WTC11 (cell line): ENCODE measurements around the gene KLC1. TPM values are rescaled to one million over a fixed set of nuclear protein-coding genes. Genes with fewer than 3 reads are reported as not detected.

Experiments used
- ATAC-seq: fragments of 200-7000 bp; cut with Tn5 transposase; 2 replicates; pipeline ENCODE4 v1.10.0; 2021; ENCODE audit warnings: mild to moderate bottlenecking, moderate library complexity
- CTCF ChIA-PET: fragments of 300-600 bp; sonication (Branson Sonifier 250); formaldehyde crosslinking; loops from one replicate; lab custom pipeline; 2021; ENCODE audit warnings: antibody characterized with exemption; lab: Charles Lee
- POLR2A ChIA-PET: fragments of 350-600 bp; sonication (Branson Sonifier 250); formaldehyde crosslinking; loops from one replicate; lab custom pipeline; 2021; ENCODE audit warnings: antibody characterized with exemption; lab: Charles Lee
- DNase-seq: peaks from one replicate; pipeline ENCODE4 v3.0.0; 2021; ENCODE audit warnings: low spot score
- H3K27ac Mint-ChIP-seq: 2 replicates; pipeline ENCODE4 v1.8.0; 2021; ENCODE audit warnings: mixed read lengths
- H3K27me3 Mint-ChIP-seq: 2 replicates; pipeline ENCODE4 v1.8.0; 2021; ENCODE audit warnings: low read depth, mild to moderate bottlenecking, moderate library complexity, mixed read lengths
- H3K36me3 Mint-ChIP-seq: 2 replicates; pipeline ENCODE4 v1.8.0; 2021; ENCODE audit warnings: mixed read lengths
- H3K4me1 Mint-ChIP-seq: 2 replicates; pipeline ENCODE4 v1.8.0; 2022; ENCODE audit warnings: mixed read lengths
- H3K4me3 Mint-ChIP-seq: 2 replicates; pipeline ENCODE4 v1.8.0; 2021; ENCODE audit warnings: mild to moderate bottlenecking, moderate library complexity, mixed read lengths
- H3K9me3 Mint-ChIP-seq: 2 replicates; pipeline ENCODE4 v1.8.0; 2021; ENCODE audit warnings: mixed read lengths
- ATF1 ChIP-seq: sonication (generic); formaldehyde crosslinking; IDR thresholded peaks from 2 replicates; pipeline ENCODE4 v1.8.1; 2023; ENCODE audit warnings: mild to moderate bottlenecking, moderate library complexity, missing genetic modification reagents
- ATF2 ChIP-seq: sonication (generic); formaldehyde crosslinking; IDR thresholded peaks from 2 replicates; pipeline ENCODE4 v1.8.1; 2022; ENCODE audit warnings: low read depth, missing genetic modification reagents, borderline replicate concordance
- ELF4 ChIP-seq: sonication (generic); formaldehyde crosslinking; IDR thresholded peaks from 2 replicates; pipeline ENCODE4 v1.8.1; 2022; ENCODE audit warnings: low read depth, mild to moderate bottlenecking, moderate library complexity, missing genetic modification reagents
- FOXJ3 ChIP-seq: sonication (generic); formaldehyde crosslinking; IDR thresholded peaks from 2 replicates; pipeline ENCODE4 v1.9.0; 2021; ENCODE audit warnings: missing genetic modification reagents, mild to moderate bottlenecking, borderline replicate concordance
- GRHL2 ChIP-seq: fragments of 250-450 bp; sonication (Bioruptor Pico); IDR thresholded peaks from 2 replicates; pipeline ENCODE4 v1.8.0; 2022; ENCODE audit warnings: mild to moderate bottlenecking, moderate library complexity; ENCODE audit not compliant: insufficient replicate concordance, severe bottlenecking
- HMGXB4 ChIP-seq: sonication (generic); formaldehyde crosslinking; IDR thresholded peaks from 2 replicates; pipeline ENCODE4 v1.8.1; 2023; ENCODE audit warnings: mild to moderate bottlenecking, moderate library complexity, missing genetic modification reagents
- MYBL2 ChIP-seq: sonication (generic); formaldehyde crosslinking; IDR thresholded peaks from 2 replicates; pipeline ENCODE4 v1.8.1; 2023; ENCODE audit warnings: mild to moderate bottlenecking, moderate library complexity, missing genetic modification reagents
- NR1H2 ChIP-seq: sonication (generic); formaldehyde crosslinking; IDR thresholded peaks from 2 replicates; pipeline ENCODE4 v1.9.0; 2021; ENCODE audit warnings: mild to moderate bottlenecking, moderate library complexity, missing genetic modification reagents
- NR3C1 ChIP-seq: sonication (generic); formaldehyde crosslinking; conservative IDR thresholded peaks from 2 replicates; pipeline ENCODE4 v1.8.1; 2023; ENCODE audit warnings: low read depth, mild to moderate bottlenecking, missing genetic modification reagents
- OVOL2 ChIP-seq: fragments of 250-450 bp; sonication (Bioruptor Pico); IDR thresholded peaks from 2 replicates; pipeline ENCODE4 v1.9.0; 2021; ENCODE audit warnings: mild to moderate bottlenecking, borderline replicate concordance
- RELA ChIP-seq: sonication (generic); formaldehyde crosslinking; IDR thresholded peaks from 2 replicates; pipeline ENCODE4 v1.8.1; 2022; ENCODE audit warnings: missing genetic modification reagents, mild to moderate bottlenecking, borderline replicate concordance
- TEAD1 ChIP-seq: sonication (generic); formaldehyde crosslinking; IDR thresholded peaks from 2 replicates; pipeline ENCODE4 v1.8.0; 2022; ENCODE audit warnings: mild to moderate bottlenecking, missing genetic modification reagents
- USF2 ChIP-seq: sonication (generic); formaldehyde crosslinking; IDR thresholded peaks from 2 replicates; pipeline ENCODE4 v1.8.1; 2023; ENCODE audit warnings: mild to moderate bottlenecking, missing genetic modification reagents, moderate library complexity
- ZNF232 ChIP-seq: sonication (generic); formaldehyde crosslinking; IDR thresholded peaks from 2 replicates; pipeline ENCODE4 v1.8.0; 2022; ENCODE audit warnings: mild to moderate bottlenecking, missing genetic modification reagents
- ZNF416 ChIP-seq: fragments of 250-450 bp; sonication (Bioruptor Pico); IDR thresholded peaks from 2 replicates; pipeline ENCODE4 v1.9.0; 2021; ENCODE audit warnings: mild to moderate bottlenecking, inconsistent platforms
- total RNA-seq: library from RNA; stranded (reverse); gene quantifications from 3 replicates; pipeline ENCODE4 v1.2.3, GENCODE V29; 2021
- TF ChIP-seq, protein P1 (sequence below): sonication (generic); formaldehyde crosslinking; IDR thresholded peaks from 2 replicates; pipeline ENCODE4 v1.8.1; 2022; ENCODE audit warnings: low read depth, mild to moderate bottlenecking, moderate library complexity, missing genetic modification reagents, borderline replicate concordance
- TF ChIP-seq, protein P2 (sequence below): fragments of 250-450 bp; sonication (Bioruptor Pico); IDR thresholded peaks from 2 replicates; pipeline ENCODE4 v1.9.0; 2021; ENCODE audit warnings: mild to moderate bottlenecking

KLC1 gene
- total RNA-seq, 1 experiment from 2014 or later: 171 TPM

GRCh38 chr14:103725739-103726395 is 96.9 kb downstream of the KLC1 start (continued):
- TF ChIP-seq HMGXB4 (CRISPR knock-in tag): no peak
- TF ChIP-seq ZNF232: no peak

DNA sequence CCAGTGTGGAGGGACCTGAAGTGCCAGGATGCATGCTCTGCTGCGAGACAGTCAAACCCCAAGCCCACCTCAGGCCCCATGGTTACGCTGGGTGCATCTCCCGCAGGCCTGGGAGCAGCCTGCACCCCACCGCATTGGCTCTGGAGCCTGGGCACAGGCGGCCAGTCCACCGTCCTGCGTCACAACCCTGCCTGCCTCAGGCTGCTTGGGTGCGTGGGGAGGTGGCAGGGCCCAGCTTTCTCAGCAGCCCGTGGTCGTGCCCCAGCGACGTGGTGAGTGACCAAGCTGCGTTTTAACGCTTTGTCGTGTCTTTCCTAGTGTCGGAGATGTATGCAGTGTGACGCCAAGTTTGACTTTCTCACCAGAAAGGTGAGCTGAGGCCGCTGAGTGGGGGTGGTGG is 97.5 kb downstream of the KLC1 start:
- H3K4me3 Mint-ChIP-seq: no peak overlapping the region
- POLR2A ChIA-PET: no interaction called here
- TF ChIP-seq, protein P1, sequence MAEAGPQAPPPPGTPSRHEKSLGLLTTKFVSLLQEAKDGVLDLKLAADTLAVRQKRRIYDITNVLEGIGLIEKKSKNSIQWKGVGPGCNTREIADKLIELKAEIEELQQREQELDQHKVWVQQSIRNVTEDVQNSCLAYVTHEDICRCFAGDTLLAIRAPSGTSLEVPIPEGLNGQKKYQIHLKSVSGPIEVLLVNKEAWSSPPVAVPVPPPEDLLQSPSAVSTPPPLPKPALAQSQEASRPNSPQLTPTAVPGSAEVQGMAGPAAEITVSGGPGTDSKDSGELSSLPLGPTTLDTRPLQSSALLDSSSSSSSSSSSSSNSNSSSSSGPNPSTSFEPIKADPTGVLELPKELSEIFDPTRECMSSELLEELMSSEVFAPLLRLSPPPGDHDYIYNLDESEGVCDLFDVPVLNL (CRISPR knock-in tag): no peak
- TF ChIP-seq RELA (CRISPR knock-in tag) (no peak), NR1H2 (CRISPR knock-in tag) (no peak), HMGXB4 (CRISPR knock-in tag) (no peak), TEAD1 (CRISPR knock-in tag) (no peak), ELF4 (no peak), GRHL2 (no peak), FOXJ3 (CRISPR knock-in tag) (no peak), OVOL2 (no peak), ATF2 (CRISPR knock-in tag) (no peak), ATF1 (CRISPR knock-in tag) (no peak), MYBL2 (CRISPR knock-in tag) (no peak), ZNF232 (no peak), USF2 (CRISPR knock-in tag) (no peak), NR3C1 (CRISPR knock-in tag) (no peak), ZNF416 (CRISPR knock-in tag) (no peak)
- TF ChIP-seq, protein P2, sequence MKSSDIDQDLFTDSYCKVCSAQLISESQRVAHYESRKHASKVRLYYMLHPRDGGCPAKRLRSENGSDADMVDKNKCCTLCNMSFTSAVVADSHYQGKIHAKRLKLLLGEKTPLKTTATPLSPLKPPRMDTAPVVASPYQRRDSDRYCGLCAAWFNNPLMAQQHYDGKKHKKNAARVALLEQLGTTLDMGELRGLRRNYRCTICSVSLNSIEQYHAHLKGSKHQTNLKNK (CRISPR knock-in tag): no peak
- no peak for ATAC-seq
- H3K27me3 Mint-ChIP-seq: no peaks in the 10 kb centered on the region
- CTCF ChIA-PET: interaction anchor here (0.9 kb wide), 1 partner anchor 83 kb away, joined by 3 read pairs; no protein-coding TSS in a partner anchor
- DNase-seq: no peak
- no peak overlapping the region for H3K27ac Mint-ChIP-seq
- H3K36me3 Mint-ChIP-seq: peaks cover 12% of the 10 kb centered on the region
- H3K9me3 Mint-ChIP-seq: no peaks in the 10 kb centered on the region
- H3K4me1 Mint-ChIP-seq: no peaks in the 10 kb centered on the region
